HG03558 (cell line): ENCODE results near the gene CYTH2.
A peak's percentile ranks its signal among the peaks of the same experiment; 100 is the strongest.

Experiments
- ATAC-seq: cut with Tn5 transposase; IDR thresholded peaks from one replicate; pipeline ENCODE4 v1.9.1; 2021; ENCODE audit warnings: moderate number of reproducible peaks; ENCODE audit not compliant: unreplicated experiment; ENCODE audit errors: extremely low read depth

CYTH2 gene

GRCh38 chr19:48491793-48492123, 22.6 kb downstream of the CYTH2 start:
- no peak for ATAC-seq

DNA sequence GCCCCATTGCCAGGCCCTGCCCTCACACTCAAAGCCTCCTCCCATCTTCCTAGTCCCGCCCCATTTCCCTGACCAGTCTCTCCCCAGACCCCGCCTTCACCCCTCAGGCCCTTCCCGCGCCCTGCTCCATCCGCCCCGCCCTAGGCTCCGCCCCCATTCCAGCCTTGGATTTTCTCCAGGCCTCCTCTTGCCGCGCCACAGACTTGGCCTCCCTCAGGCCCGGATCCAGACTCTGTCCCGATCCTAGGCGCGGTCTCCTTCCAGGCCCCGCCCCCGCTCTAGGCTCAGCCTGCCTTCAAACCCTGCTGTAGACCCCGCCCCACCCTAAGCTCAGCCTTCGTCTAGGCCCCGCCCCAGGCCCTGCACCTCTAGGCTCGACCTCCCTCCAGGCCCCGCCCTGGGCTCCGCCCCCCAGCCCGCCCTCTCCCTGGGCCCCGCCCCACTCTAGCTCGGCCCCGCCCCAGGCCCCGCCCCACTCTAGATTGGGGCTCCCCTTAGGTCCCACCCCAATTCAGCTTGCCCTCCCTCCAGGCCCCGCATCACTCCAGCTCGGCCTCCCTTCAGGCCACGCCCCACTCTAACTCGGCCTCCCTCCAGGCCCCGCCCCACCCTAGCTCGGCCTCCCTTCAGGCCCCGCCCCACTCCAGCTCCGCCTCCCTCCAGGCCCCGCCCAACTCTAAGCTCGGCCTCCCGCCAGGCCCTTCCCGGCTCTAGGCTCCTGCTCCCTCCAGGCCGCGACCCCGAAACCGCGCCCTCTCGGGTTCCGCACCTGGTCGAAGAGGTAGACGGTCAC, 24.0 kb downstream of the CYTH2 start:
- peak; percentile 45 for ATAC-seq

DNA sequence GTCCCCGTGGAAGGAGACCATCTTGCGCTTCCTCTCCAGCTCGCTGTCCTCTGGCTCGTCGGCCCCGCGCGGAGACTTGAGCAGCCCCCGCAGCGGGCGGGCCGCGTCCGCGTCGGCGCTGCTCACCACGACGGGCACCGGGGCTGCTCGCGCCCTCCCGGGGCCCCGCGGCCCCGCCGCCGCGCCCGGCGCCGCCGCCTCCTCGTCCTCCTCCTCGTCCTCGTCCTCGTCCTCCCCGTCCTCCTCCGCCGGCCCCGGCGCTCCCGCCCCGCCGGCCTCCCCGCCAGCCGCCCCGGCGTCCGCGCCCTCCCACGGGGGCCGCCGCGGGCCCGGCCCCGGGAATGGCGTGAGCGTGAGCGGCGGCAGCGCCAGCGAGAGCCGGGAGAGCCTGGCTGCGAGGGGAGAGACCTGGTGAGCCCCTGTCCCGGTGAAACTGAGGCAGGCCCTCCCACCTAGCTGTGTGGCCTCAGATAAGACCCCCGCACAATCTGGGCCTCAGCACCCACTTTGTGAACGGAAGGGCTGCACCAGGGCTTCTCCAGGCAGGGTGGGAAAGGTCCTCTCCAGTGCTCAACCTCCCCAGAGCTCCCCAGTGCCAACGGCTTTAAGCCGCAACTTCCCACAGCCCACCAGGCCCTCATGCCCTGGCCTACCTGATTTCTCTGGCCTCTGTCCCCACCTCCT, 24.7 kb downstream of the CYTH2 start:
- no peak for ATAC-seq

GRCh38 chr19:48495396-48495795, 26.2 kb downstream of the CYTH2 start:
- ATAC-seq, result no peak

GRCh38 chr19:48496959-48497727, 28.0 kb downstream of the CYTH2 start:
- no peak for ATAC-seq

- ATAC-seq, result no peak
Measured at GRCh38 chr19:48497728-48498594, 28.8 kb downstream of the CYTH2 start.

GRCh38 chr19:48498595-48499311, 29.6 kb downstream of the CYTH2 start:
- no peak for ATAC-seq

- no peak for ATAC-seq
Measured at GRCh38 chr19:48499316-48500090, 30.3 kb downstream of the CYTH2 start.

DNA sequence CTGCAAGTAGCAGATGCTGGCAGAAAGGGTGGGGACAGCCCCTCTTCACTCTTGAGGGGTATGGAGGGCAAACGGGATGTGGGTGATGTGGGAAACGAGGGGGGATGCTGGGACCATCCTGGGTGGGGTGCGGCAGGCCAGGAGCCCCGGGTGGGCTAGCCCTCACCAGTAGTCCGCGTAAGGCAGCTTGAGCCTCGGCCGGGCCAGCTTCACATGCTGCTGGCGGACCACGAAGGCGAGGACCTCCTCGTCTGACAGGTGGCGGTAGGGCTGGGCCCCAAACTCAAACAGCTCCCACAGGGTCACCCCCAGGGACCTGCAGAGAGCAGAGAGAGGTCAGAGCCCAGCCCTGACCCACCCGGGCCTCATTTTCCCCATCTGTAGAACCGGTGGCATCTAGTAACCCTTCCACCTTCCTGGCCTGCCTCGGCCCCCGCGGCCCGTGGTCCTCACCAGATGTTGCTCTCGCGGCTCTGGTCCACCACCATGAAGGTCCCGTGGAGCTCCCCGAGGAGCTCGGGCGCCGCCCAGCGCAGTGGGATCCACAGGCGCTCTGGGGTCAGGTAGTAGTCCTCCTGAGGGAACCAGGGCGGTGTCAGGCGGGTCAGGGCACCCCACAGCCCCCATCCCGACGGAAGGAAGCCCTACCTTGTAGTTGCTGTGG, 31.8 kb downstream of the CYTH2 start:
- no peak for ATAC-seq

GRCh38 chr19:48501494-48502349, 32.6 kb downstream of the CYTH2 start:
- ATAC-seq, result no peak

- ATAC-seq, result no peak
Measured at GRCh38 chr19:48502350-48503018, 33.3 kb downstream of the CYTH2 start.

DNA sequence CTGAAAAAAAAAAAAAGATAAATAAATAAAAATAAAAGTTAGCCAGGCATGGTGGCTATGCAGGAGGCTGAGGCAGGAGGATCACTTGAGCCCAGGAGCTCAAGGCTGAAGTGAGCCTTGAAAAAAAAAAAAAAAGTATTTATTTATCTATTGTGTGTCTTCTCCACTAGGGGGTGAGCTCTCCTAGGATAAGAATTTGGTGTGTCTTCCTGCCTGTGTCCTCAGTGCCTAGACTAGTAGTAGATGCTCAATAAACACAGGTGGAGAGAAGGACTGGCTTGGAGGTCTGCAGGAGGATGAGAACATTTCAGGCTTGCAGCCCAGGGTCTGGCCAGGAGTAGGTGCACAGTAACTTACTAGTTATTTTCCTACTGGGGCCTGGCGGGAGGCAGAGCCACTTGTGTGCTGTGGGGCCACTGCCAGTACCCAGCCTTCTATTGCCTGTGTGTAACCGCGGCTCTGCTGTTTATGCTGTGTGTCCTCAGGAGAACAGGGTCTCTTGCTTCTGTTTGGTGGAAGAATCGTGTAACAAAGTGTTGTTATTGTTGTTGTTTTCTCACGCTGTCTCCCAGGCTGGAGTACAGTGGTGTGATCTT, 37.1 kb downstream of the CYTH2 start:
- ATAC-seq, result no peak

- ATAC-seq, result no peak
Measured at GRCh38 chr19:48507911-48508439, 38.8 kb downstream of the CYTH2 start.

GRCh38 chr19:48508729-48509411, 39.7 kb downstream of the CYTH2 start:
- no peak for ATAC-seq

GRCh38 chr19:48509467-48510194, 40.5 kb downstream of the CYTH2 start:
- no peak for ATAC-seq
